DND-41 (cell line): ENCODE results near the gene CALR.
"Not testable (repeated sequence)": the region's sequence is repeated elsewhere in the genome, so short reads cannot be mapped to it uniquely, and the experiment has no call there.

Experiments
- ATAC-seq: fragments of 200-7000 bp; cut with Tn5 transposase; 3 replicates; pipeline ENCODE4 v1.9.1; 2021; ENCODE audit warnings: low read depth; ENCODE audit not compliant: insufficient read depth
- DNase-seq: peaks from one replicate; pipeline ENCODE4 v3.0.0-alpha.2; 2020
- H2AFZ ChIP-seq: 2 replicates; pipeline ENCODE4 v1.6.0; 2012; ENCODE audit warnings: low read depth, low read length
- H3K27ac ChIP-seq: 2 replicates; pipeline ENCODE4 v1.5.1; 2012; ENCODE audit warnings: low read length, inconsistent platforms
- H3K27me3 ChIP-seq: fragments of 200-600 bp; sonication (generic); 2 replicates; pipeline ENCODE4 v1.6.0; 2012; ENCODE audit warnings: low read length, mild to moderate bottlenecking, inconsistent platforms; ENCODE audit not compliant: insufficient read depth, poor library complexity
- H3K36me3 ChIP-seq: 2 replicates; pipeline ENCODE4 v1.5.1; 2012; ENCODE audit warnings: low read length, inconsistent platforms; ENCODE audit not compliant: insufficient read depth
- H3K4me1 ChIP-seq: 2 replicates; pipeline ENCODE4 v1.5.1; 2012; ENCODE audit warnings: mild to moderate bottlenecking, low read length; ENCODE audit not compliant: insufficient read depth
- H3K4me2 ChIP-seq: 2 replicates; pipeline ENCODE4 v1.6.0; 2012; ENCODE audit warnings: mild to moderate bottlenecking, moderate library complexity, low read length, inconsistent platforms; ENCODE audit not compliant: insufficient read depth
- H3K4me3 ChIP-seq, 2 experiments: fragments of 200-600 bp in 1 of 2; shearing (Covaris generic) in 1 of 2; 2 replicates each; pipeline ENCODE4 v1.5.1; 2012 to 2016; ENCODE audit warnings: inconsistent platforms in 2 of 2, low read length in 2 of 2, mild to moderate bottlenecking in 2 of 2, low read depth in 1 of 2, moderate library complexity in 1 of 2
- H3K79me2 ChIP-seq: 2 replicates; pipeline ENCODE4 v1.6.0; 2012; ENCODE audit warnings: low read length, inconsistent platforms; ENCODE audit not compliant: insufficient read depth
- H3K9ac ChIP-seq: 2 replicates; pipeline ENCODE4 v1.6.0; 2012; ENCODE audit warnings: low read depth, mild to moderate bottlenecking, inconsistent platforms, low read length, moderate library complexity
- H3K9me3 ChIP-seq: 2 replicates; pipeline ENCODE4 v1.5.1; 2012; ENCODE audit warnings: low read length, moderate library complexity, mild to moderate bottlenecking, inconsistent platforms; ENCODE audit not compliant: insufficient read depth, severe bottlenecking
- H4K20me1 ChIP-seq: 2 replicates; pipeline ENCODE4 v1.6.0; 2012; ENCODE audit warnings: low read length; ENCODE audit not compliant: insufficient read depth
- CTCF ChIP-seq: IDR thresholded peaks from 2 replicates; pipeline ENCODE4 v1.5.1; 2012; ENCODE audit warnings: borderline replicate concordance, low read length, moderate library complexity, mild to moderate bottlenecking; ENCODE audit not compliant: poor library complexity, severe bottlenecking; ENCODE audit errors: extremely low read depth
- EZH2 ChIP-seq: IDR thresholded peaks from 3 replicates; pipeline ENCODE4 v1.6.1; 2012; ENCODE audit warnings: borderline replicate concordance, low read depth, mild to moderate bottlenecking, moderate library complexity, low read length, inconsistent platforms; ENCODE audit not compliant: severe bottlenecking

The CALR gene

GRCh38 chr19:12955996-12956395 lies 17.6 kb downstream of the CALR start:
- H3K4me3 ChIP-seq = peak overlapping the region; percentile 79 to 98
- peaks cover 52% of the 10 kb centered on the region for H3K36me3 ChIP-seq
- H3K9ac ChIP-seq = peak overlapping the region; percentile 92
- 0 out of 2 replicates have a peak overlapping the region, but pooled peaks have one; percentile 98 for H2AFZ ChIP-seq
- no peak for ATAC-seq
- no peak for TF ChIP-seq EZH2
- TF ChIP-seq CTCF = no peak
- peaks cover 49% of the 10 kb centered on the region for H3K4me1 ChIP-seq
- no peak for DNase-seq
- peaks cover 21% of the 10 kb centered on the region for H4K20me1 ChIP-seq
- peak overlapping the region; percentile 87 for H3K27ac ChIP-seq
- peak overlapping the region; percentile 82 for H3K4me2 ChIP-seq
- no peaks in the 10 kb centered on the region for H3K9me3 ChIP-seq
- H3K79me2 ChIP-seq = peaks cover 63% of the 10 kb centered on the region
- no peaks in the 10 kb centered on the region for H3K27me3 ChIP-seq

- Histone ChIP-seq H3K9ac (peak within 1 kb of the TSS; percentile 92), H3K27me3 (no peaks in the 10 kb centered on the region), H3K27ac (peak within 1 kb of the TSS; percentile 87), H3K36me3 (peaks cover 47% of the 10 kb centered on the region), H3K9me3 (no peaks in the 10 kb centered on the region), H3K4me2 (peak within 1 kb of the TSS; percentile 82), H3K79me2 (peaks cover 59% of the 10 kb centered on the region), H3K4me3 (peak within 1 kb of the TSS; percentile 79 to 98), H2AFZ (peak within 1 kb of the TSS; percentile 98), H4K20me1 (peaks cover 21% of the 10 kb centered on the region), H3K4me1 (peaks cover 49% of the 10 kb centered on the region)
- ATAC-seq (peak; percentile 91), DNase-seq (peak; percentile 88)
- TF ChIP-seq CTCF (no peak), EZH2 (no peak)
Measured at GRCh38 chr19:12956446-12957388, 18.3 kb downstream of the CALR start, which contains the start of gene GADD45GIP1. GADD45GIP1 (minus strand) TSS chr19:12957223; CDS start chr19:12957212, 11 bp downstream.

GRCh38 chr19:12957389-12957952 lies 19.1 kb downstream of the CALR start:
- not testable (repeated sequence) for DNase-seq, H3K9me3 ChIP-seq, ATAC-seq, H3K27me3 ChIP-seq
- peak overlapping the region; percentile 98 for H2AFZ ChIP-seq
- H3K4me1 ChIP-seq = peaks cover 47% of the 10 kb centered on the region
- H3K79me2 ChIP-seq = peaks cover 52% of the 10 kb centered on the region
- H3K4me2 ChIP-seq = peak overlapping the region; percentile 82
- peaks cover 39% of the 10 kb centered on the region for H3K36me3 ChIP-seq
- peak overlapping the region; percentile 87 for H3K27ac ChIP-seq
- H3K9ac ChIP-seq = peak overlapping the region; percentile 92
- H3K4me3 ChIP-seq = peak overlapping the region; percentile 79 to 98
- peaks cover 21% of the 10 kb centered on the region for H4K20me1 ChIP-seq

GRCh38 chr19:12959481-12959880 lies 21.1 kb downstream of the CALR start:
- H3K27me3 ChIP-seq = no peaks in the 10 kb centered on the region
- no peak for DNase-seq
- no peak overlapping the region for H3K27ac ChIP-seq
- no peak overlapping the region for H2AFZ ChIP-seq
- peaks cover 30% of the 10 kb centered on the region for H3K4me1 ChIP-seq
- H3K4me2 ChIP-seq = no peak overlapping the region
- no peak for ATAC-seq
- peaks cover 9% of the 10 kb centered on the region for H4K20me1 ChIP-seq
- H3K36me3 ChIP-seq = peaks cover 19% of the 10 kb centered on the region
- peaks cover 33% of the 10 kb centered on the region for H3K79me2 ChIP-seq
- H3K4me3 ChIP-seq = no peak overlapping the region
- H3K9me3 ChIP-seq = no peaks in the 10 kb centered on the region
- H3K9ac ChIP-seq = no peak overlapping the region
- TF ChIP-seq CTCF = no peak
- no peak for TF ChIP-seq EZH2
